GM12878 (cell line): Measurements from ENCODE around the gene MMP20. TPM values are rescaled to one million over a fixed set of nuclear protein-coding genes. Genes with fewer than 3 reads are reported as not detected.
A peak's percentile ranks its signal among the peaks of the same experiment; 100 is the strongest.

Source experiments
- ATAC-seq: fragments of 200-7000 bp; cut with Tn5 transposase; 3 replicates; pipeline ENCODE4 v1.9.1; 2020; ENCODE audit warnings: mild to moderate bottlenecking, moderate library complexity
- BruUV-seq: library from RNA; stranded (reverse); fragments of 400-500 nt; replicated peaks from 2 replicates; lab custom pipeline; 2021; lab: Mats Ljungman, UMichigan
- CTCF ChIA-PET: fragments of 300-600 bp; sonication (Branson Sonifier 250); formaldehyde crosslinking; extraction: SDS; loops from one replicate; lab custom pipeline; 2021; ENCODE audit warnings: inconsistent platforms; lab: Yijun Ruan, JAX
- POLR2A ChIA-PET: fragments of 350-600 bp; formaldehyde crosslinking; extraction: SDS; loops from one replicate; lab custom pipeline; 2021; ENCODE audit warnings: inconsistent platforms; lab: Charles Lee
- RAD21 ChIA-PET: fragments of 300-600 bp; sonication (Branson Sonifier 250); formaldehyde crosslinking; loops from one replicate; lab custom pipeline; 2023; ENCODE audit warnings: antibody characterized with exemption; ENCODE audit not compliant: unreplicated experiment; lab: Charles Lee
- SMC1A ChIA-PET: fragments of 300-600 bp; sonication (Branson Sonifier 250); formaldehyde crosslinking; loops from one replicate; lab custom pipeline; 2023; ENCODE audit not compliant: unreplicated experiment, uncharacterized antibody; lab: Charles Lee
- DNase-seq: peaks from one replicate; pipeline ENCODE4 v3.0.0-alpha.2; 2011; ENCODE audit warnings: low read depth, low spot score
- FAIRE-seq: peaks from 3 replicates; lab custom pipeline; 2011; peaks lifted over from hg19 to GRCh38; lab: Jason Lieb, UNC
- H2AFZ ChIP-seq: 2 replicates; pipeline ENCODE4 v1.6.0; 2011; ENCODE audit warnings: low read depth, low read length, control low read depth; ENCODE audit not compliant: control insufficient read depth
- H3K27ac ChIP-seq: 2 replicates; pipeline ENCODE4 v1.5.1; 2011; ENCODE audit warnings: control low read depth; ENCODE audit not compliant: control insufficient read depth, insufficient read depth
- H3K27me3 ChIP-seq, 2 experiments: replicated peaks in 1 of 2; 2 replicates each; pipeline versions ENCODE4 v1.6.0 to v1.6.1; 2011; ENCODE audit warnings: low read length in 1 of 2; ENCODE audit not compliant: control insufficient read depth in 2 of 2, insufficient read depth in 2 of 2
- H3K36me3 ChIP-seq, 2 experiments: 2 replicates each; pipeline ENCODE4 v1.5.1; 2011; ENCODE audit warnings: low read length in 1 of 2; ENCODE audit not compliant: control insufficient read depth in 2 of 2, insufficient read depth in 2 of 2
- H3K4me1 ChIP-seq: 2 replicates; pipeline ENCODE4 v1.6.1; 2011; ENCODE audit warnings: mild to moderate bottlenecking, low read length, moderate library complexity, mixed read lengths; ENCODE audit not compliant: control insufficient read depth, insufficient read depth
- H3K4me2 ChIP-seq: 2 replicates; pipeline ENCODE4 v1.6.0; 2011; ENCODE audit warnings: control low read depth; ENCODE audit not compliant: control insufficient read depth, insufficient read depth
- H3K4me3 ChIP-seq: fragments of 200-600 bp; sonication (generic); 2 replicates; pipeline ENCODE4 v1.5.1; 2016
- H3K79me2 ChIP-seq: 2 replicates; pipeline ENCODE4 v1.6.0; 2011; ENCODE audit warnings: low read length; ENCODE audit not compliant: control insufficient read depth, insufficient read depth
- H3K9ac ChIP-seq: 2 replicates; pipeline ENCODE4 v1.8.0; 2011; ENCODE audit warnings: low read length, control low read depth, mixed read lengths; ENCODE audit not compliant: control insufficient read depth, insufficient read depth
- H3K9me3 ChIP-seq: replicated peaks from 3 replicates; pipeline ENCODE4 v1.5.1; 2011; ENCODE audit warnings: mild to moderate bottlenecking, low read length; ENCODE audit not compliant: control insufficient read depth, insufficient read depth
- H4K20me1 ChIP-seq: 2 replicates; pipeline ENCODE4 v1.6.0; 2011; ENCODE audit not compliant: control insufficient read depth, insufficient read depth
- BCL11A ChIP-seq: IDR thresholded peaks from 2 replicates; pipeline ENCODE4 v1.6.1; 2011; ENCODE audit warnings: low read depth, low read length
- CREB1 ChIP-seq: IDR thresholded peaks from 2 replicates; pipeline ENCODE4 v1.6.1; 2012; ENCODE audit warnings: low read depth, mild to moderate bottlenecking, inconsistent platforms
- CREM ChIP-seq: IDR thresholded peaks from 2 replicates; pipeline ENCODE4 v1.6.1; 2014; ENCODE audit warnings: antibody characterized with exemption, low read depth
- EP300 ChIP-seq, 2 experiments: fragments of 150-350 bp in 1 of 2; IDR thresholded peaks; 2 replicates each; pipeline ENCODE4 v1.6.1; 2011 to 2012; ENCODE audit warnings: low read depth in 2 of 2, low read length in 2 of 2, borderline replicate concordance in 1 of 2, improper control_type of control experiment in 1 of 2, inconsistent platforms in 1 of 2; ENCODE audit not compliant: control insufficient read depth in 1 of 2
- FOXM1 ChIP-seq: IDR thresholded peaks from 2 replicates; pipeline ENCODE4 v1.6.1; 2012; ENCODE audit warnings: low read depth, mild to moderate bottlenecking, inconsistent platforms, low read length, moderate library complexity
- HSF1 ChIP-seq: fragments of 150-350 bp; IDR thresholded peaks from 2 replicates; pipeline ENCODE4 v1.6.1; 2014; ENCODE audit warnings: mild to moderate bottlenecking, low read depth, low read length
- MXI1 ChIP-seq: fragments of 150-350 bp; IDR thresholded peaks from 2 replicates; pipeline ENCODE4 v1.6.1; 2011; ENCODE audit warnings: low read depth, mild to moderate bottlenecking, inconsistent platforms, low read length, improper control_type of control experiment
- RAD21 ChIP-seq: IDR thresholded peaks from 2 replicates; pipeline ENCODE4 v1.6.1; 2011; ENCODE audit warnings: mild to moderate bottlenecking, low read depth, low read length, moderate library complexity; ENCODE audit not compliant: insufficient read depth
- RBBP5 ChIP-seq: fragments of 200-600 bp; sonication (generic); conservative IDR thresholded peaks from 2 replicates; pipeline ENCODE4 v1.6.1; 2016
- RUNX3 ChIP-seq: IDR thresholded peaks from 2 replicates; pipeline ENCODE4 v1.6.1; 2012; ENCODE audit warnings: low read length, inconsistent platforms
- SMARCA5 ChIP-seq: fragments of 450-650 bp; IDR thresholded peaks from 2 replicates; pipeline ENCODE4 v1.6.1; 2017; ENCODE audit warnings: mild to moderate bottlenecking
- SP1 ChIP-seq: IDR thresholded peaks from one replicate; pipeline ENCODE4 v1.6.1; 2011; ENCODE audit warnings: low read depth, low read length
- SPI1 ChIP-seq: IDR thresholded peaks from 2 replicates; pipeline ENCODE4 v1.6.1; 2011; ENCODE audit warnings: low read depth, mild to moderate bottlenecking, low read length, moderate library complexity, borderline replicate concordance; ENCODE audit not compliant: insufficient read depth
- WGBS: methylation state at CpG from one replicate; pipeline ENCODE4 v1.1.6; 2016; ENCODE audit warnings: low lambda C conversion rate; ENCODE audit not compliant: insufficient replicate concordance, insufficient coverage; ENCODE audit errors: missing lambda C conversion rate; 5-methylcytosine and 5-hydroxymethylcytosine counted together
- in situ Hi-C: fragments of 300-500 bp; cut with MboI; formaldehyde crosslinking; loops from 9 replicates; pipeline ENCODE4 v1.14.3; 2018; ENCODE audit warnings: mixed read lengths
- intact Hi-C: fragments of 100-400 bp; cut with micrococcal nuclease; formaldehyde crosslinking; loops from one replicate; pipeline ENCODE4 v1.14.2; 2022; ENCODE audit not compliant: unreplicated experiment
- polyA plus RNA-seq, 11 experiments: library from polyadenylated mRNA; depleted of rRNA in 4 of 11; unstranded in 6 of 11; stranded (reverse) in 5 of 11; fragments of >200 nt; fragmentation: Nextera tagmentation in 4 of 11; fragmentation: Illumina TruSeq in 1 of 11; extraction: Ambion mirVana in 4 of 11; extraction: Trizol in 1 of 11; gene quantifications; 1 replicate in 1 of 11; 2 replicates in 10 of 11; pipeline versions ENCODE4 v1.2.1 to v1.2.3, GENCODE V29; 2011 to 2016; ENCODE audit warnings: inconsistent platforms in 2 of 11, missing spikeins in 2 of 11, low read depth in 1 of 11
- total RNA-seq, 4 experiments: library from RNA; depleted of rRNA in 3 of 4; stranded (reverse); fragments of >200 nt in 3 of 4; fragmentation: Illumina TruSeq in 1 of 4; extraction: Trizol in 1 of 4; gene quantifications; 2 replicates each; pipeline versions ENCODE4 v1.2.1 to v1.2.3, GENCODE V29; 2013 to 2021

Gene MMP20
- total and polyA plus RNA-seq, 10 of the 15 experiments (the other 5 are each of a cell fraction or from before 2014, with no cell fraction given), result 0.10 to 0.57 (median 0.19) TPM; not detected in 2

DNA sequence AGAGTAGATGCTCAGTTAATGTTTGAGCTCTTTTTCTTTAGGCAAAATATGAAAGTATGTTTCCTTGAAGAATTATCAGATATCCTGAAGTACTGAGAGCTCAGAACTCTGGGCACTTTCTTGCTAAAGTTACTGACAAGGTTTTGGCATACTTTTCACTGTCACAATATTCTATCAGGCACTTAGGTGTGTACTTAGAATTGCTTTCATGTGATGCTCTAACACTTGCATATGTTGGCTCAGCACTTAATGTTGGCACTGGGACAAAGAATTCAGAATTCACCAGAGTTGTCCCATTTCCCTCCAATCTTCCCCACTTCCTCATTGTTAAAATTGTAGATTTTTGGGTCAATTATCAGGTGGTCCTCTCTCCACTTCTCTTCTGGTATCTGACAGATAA, 5.0 kb downstream of the MMP20 start:
- Histone ChIP-seq H3K36me3 (no peaks in the 10 kb centered on the region), H3K9ac (no peak overlapping the region), H3K4me2 (no peak overlapping the region), H3K4me1 (0 out of 2 replicates have a peak, but pooled peaks cover 5% of the 10 kb centered on the region), H3K4me3 (no peak overlapping the region), H4K20me1 (no peaks in the 10 kb centered on the region; the same call in 1 of the 2 replicates), H2AFZ (no peak overlapping the region), H3K79me2 (no peaks in the 10 kb centered on the region), H3K27me3 (peaks cover 1 to 5% of the 10 kb centered on the region in 2 experiments; a peak in 2 of 4 replicates), H3K27ac (no peak overlapping the region), H3K9me3 (no peaks in the 10 kb centered on the region; the same call in 2 of the 3 replicates)
- peak; percentile 37; the same call in 1 of the 2 replicates for TF ChIP-seq SPI1
- TF ChIP-seq SP1, result no peak
- DNase-seq (no peak), FAIRE-seq (no peak), ATAC-seq (no peak)
- in situ Hi-C loops (no loop called here), intact Hi-C loops (loop anchor here (2.0 kb wide), 1 partner anchor 47 kb away; no protein-coding TSS in a partner anchor)
- CTCF ChIA-PET, result interaction anchor here (0.9 to 11.7 kb wide), 5 partner anchors 47 to 333 kb away, joined by 3 to 196 read pairs (median 5); no protein-coding TSS in a partner anchor
- RAD21 ChIA-PET, result interaction anchor here (0.6 to 1.8 kb wide), 3 partner anchors 11 to 89 kb away, joined by 3 to 5 read pairs (median 3); no protein-coding TSS in a partner anchor
- no TSS peak for BruUV-seq
- POLR2A ChIA-PET, result no interaction called here
- SMC1A ChIA-PET, result interaction anchor here (0.9 to 2.0 kb wide), 5 partner anchors 13 to 280 kb away, joined by 3 to 5 read pairs (median 4); no protein-coding TSS in a partner anchor

DNA sequence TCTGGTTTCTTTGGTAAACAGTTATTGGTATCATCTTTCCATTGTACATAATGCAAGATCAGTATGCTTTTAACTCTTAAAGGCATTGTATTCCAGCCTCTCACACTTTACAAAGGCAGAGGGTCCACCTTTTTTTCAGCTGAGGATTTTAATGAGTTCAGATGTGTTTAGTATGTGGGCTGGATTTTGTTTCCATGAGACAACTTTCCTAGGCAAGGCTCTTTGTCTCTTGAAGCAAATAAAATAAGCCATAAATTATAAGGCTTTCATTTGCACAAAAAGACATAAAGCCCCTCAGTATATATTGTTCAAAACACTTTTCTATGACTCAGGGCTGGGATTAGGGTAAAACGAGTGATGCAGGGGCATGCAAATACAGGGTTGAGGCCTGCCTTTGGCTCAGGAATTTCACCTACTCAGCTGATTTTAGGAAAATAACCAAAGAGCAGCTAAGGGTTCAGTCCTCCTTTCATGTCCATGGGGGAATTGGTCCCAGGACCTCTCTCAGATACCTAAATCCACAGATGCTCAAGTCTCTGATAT, 7.6 kb downstream of the MMP20 start:
- no peak for FAIRE-seq
- TF ChIP-seq MXI1, result no peak
- no peak for TF ChIP-seq RBBP5
- TF ChIP-seq CREM, result no peak
- no peak for TF ChIP-seq EP300 (IDR thresholded peaks at IDR 0.05; ENCODE audit: borderline replicate concordance in 1 of 2, control insufficient read depth in 1 of 2, low read depth in 2 of 2, low read length in 2 of 2)
- TF ChIP-seq HSF1, result no peak
- no peak for TF ChIP-seq CREB1
- TF ChIP-seq FOXM1, result no peak
- no peak for TF ChIP-seq RUNX3
- no peak for TF ChIP-seq RAD21
- no peak for TF ChIP-seq SMARCA5
- no peak for TF ChIP-seq BCL11A

More for the DNA sequence above, 7.6 kb downstream of the MMP20 start:
- Histone ChIP-seq H3K4me2 (no peak overlapping the region), H3K27me3 (peaks cover 0 to 2% of the 10 kb centered on the region in 2 experiments; a peak in 2 of 4 replicates), H3K27ac (no peak overlapping the region), H3K36me3 (no peaks in the 10 kb centered on the region), H3K9me3 (no peaks in the 10 kb centered on the region), H4K20me1 (no peaks in the 10 kb centered on the region; the same call in 1 of the 2 replicates), H3K4me1 (peaks cover 8% of the 10 kb centered on the region; the same call in 1 of the 2 replicates), H3K79me2 (no peaks in the 10 kb centered on the region), H2AFZ (no peak overlapping the region), H3K9ac (no peak overlapping the region), H3K4me3 (no peak overlapping the region)
- no TSS peak for BruUV-seq
- POLR2A ChIA-PET, result interaction anchor here (0.6 kb wide), 1 partner anchor 242 kb away, joined by 6 read pairs; no protein-coding TSS in a partner anchor
- ATAC-seq (no peak), DNase-seq (no peak)
- SMC1A ChIA-PET, result interaction anchor here (1.2 to 8.5 kb wide), 4 partner anchors 48 to 326 kb away, joined by 3 to 188 read pairs (median 56); no protein-coding TSS in a partner anchor
- CTCF ChIA-PET, result interaction anchor here (0.8 to 11.7 kb wide), 7 partner anchors 49 to 610 kb away, joined by 3 to 361 read pairs (median 172); no protein-coding TSS in a partner anchor
- RAD21 ChIA-PET, result interaction anchor here (1.0 to 7.4 kb wide), 2 partner anchors 49 to 249 kb away, joined by 3 to 106 read pairs; no protein-coding TSS in a partner anchor
- WGBS, result 0% methylated on average over 1 of the region's 1 CpG
- intact Hi-C loops, result no loop called here
- in situ Hi-C loops, result no loop called here
